SK-N-MC (cell line): Measurements from ENCODE around the gene INIP.

Experiments used
- EZH2 ChIP-seq: fragments of 200-600 bp; sonication (generic); IDR thresholded peaks from one replicate; pipeline ENCODE4 v1.6.1; 2017; ENCODE audit warnings: antibody characterized with exemption
- FOXP2 ChIP-seq: optimal IDR thresholded peaks from 2 replicates; pipeline ENCODE3; 2011; ENCODE audit warnings: mild to moderate bottlenecking, moderate library complexity; ENCODE audit not compliant: insufficient read depth; ENCODE audit errors: extremely low read length, control extremely low read depth
- POLR2AphosphoS5 ChIP-seq: IDR thresholded peaks from 2 replicates; pipeline ENCODE4 v1.6.1; 2012; ENCODE audit warnings: mild to moderate bottlenecking, low read depth, low read length, borderline replicate concordance

DNA sequence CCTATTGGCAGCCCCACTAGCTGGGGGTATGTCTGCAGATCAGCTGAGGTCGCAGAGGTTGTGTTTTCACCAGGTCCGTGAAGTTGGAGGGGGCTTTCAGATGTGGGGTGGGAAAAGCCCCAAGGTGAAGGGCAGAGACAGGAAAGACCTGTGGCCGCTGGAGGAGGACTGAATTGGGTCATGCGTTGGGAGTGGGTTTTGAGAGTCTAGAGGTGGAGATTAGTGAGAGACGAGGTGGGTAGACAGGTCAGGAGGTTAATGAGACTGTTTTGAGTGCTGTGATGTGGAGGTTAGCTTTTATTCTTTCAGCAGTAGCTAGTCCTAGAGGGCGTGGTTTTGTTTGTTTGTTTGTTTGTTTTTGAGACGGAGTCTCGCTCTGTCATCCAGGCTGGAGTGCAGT lies 42.9 kb upstream of the INIP start:
- no peak for TF ChIP-seq EZH2
- TF ChIP-seq POLR2AphosphoS5 = no peak
- no peak for TF ChIP-seq FOXP2
